ENCODE results near the gene AKR1C2.
A peak's percentile ranks its signal among the peaks of the same experiment; 100 is the strongest.

The AKR1C2 gene

GRCh38 chr10:4984223-4984622, 19.4 kb downstream of the AKR1C2 start:
- ChIA-PET POLR2A (ENCODE audit: low non-redundant PET) (no interaction called here), CTCF (interaction anchor here (0.6 to 4.0 kb wide), 2 partner anchors 134 to 235 kb away, joined by 5 to 15 read pairs; no protein-coding TSS in a partner anchor)
- TF ChIP-seq, protein P1, sequence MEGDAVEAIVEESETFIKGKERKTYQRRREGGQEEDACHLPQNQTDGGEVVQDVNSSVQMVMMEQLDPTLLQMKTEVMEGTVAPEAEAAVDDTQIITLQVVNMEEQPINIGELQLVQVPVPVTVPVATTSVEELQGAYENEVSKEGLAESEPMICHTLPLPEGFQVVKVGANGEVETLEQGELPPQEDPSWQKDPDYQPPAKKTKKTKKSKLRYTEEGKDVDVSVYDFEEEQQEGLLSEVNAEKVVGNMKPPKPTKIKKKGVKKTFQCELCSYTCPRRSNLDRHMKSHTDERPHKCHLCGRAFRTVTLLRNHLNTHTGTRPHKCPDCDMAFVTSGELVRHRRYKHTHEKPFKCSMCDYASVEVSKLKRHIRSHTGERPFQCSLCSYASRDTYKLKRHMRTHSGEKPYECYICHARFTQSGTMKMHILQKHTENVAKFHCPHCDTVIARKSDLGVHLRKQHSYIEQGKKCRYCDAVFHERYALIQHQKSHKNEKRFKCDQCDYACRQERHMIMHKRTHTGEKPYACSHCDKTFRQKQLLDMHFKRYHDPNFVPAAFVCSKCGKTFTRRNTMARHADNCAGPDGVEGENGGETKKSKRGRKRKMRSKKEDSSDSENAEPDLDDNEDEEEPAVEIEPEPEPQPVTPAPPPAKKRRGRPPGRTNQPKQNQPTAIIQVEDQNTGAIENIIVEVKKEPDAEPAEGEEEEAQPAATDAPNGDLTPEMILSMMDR (conservative IDR thresholded peaks at IDR 0.05; ENCODE audit: low read depth), result no peak

GRCh38 chr10:4983615-4984216, 19.9 kb downstream of the AKR1C2 start:
- TF ChIP-seq, protein P1 (conservative IDR thresholded peaks at IDR 0.05; ENCODE audit: low read depth), result no peak
- ChIA-PET CTCF (interaction anchor here (0.6 to 4.0 kb wide), 2 partner anchors 134 to 235 kb away, joined by 5 to 15 read pairs; no protein-coding TSS in a partner anchor), POLR2A (ENCODE audit: low non-redundant PET) (no interaction called here)
- no peak overlapping the region for H3K27ac ChIP-seq
- no peak for DNase-seq (ENCODE audit: low spot score)

More at GRCh38 chr10:4984223-4984622, 19.4 kb downstream of the AKR1C2 start:
- no peak for DNase-seq (ENCODE audit: low spot score)
- no peak overlapping the region for H3K27ac ChIP-seq

DNA sequence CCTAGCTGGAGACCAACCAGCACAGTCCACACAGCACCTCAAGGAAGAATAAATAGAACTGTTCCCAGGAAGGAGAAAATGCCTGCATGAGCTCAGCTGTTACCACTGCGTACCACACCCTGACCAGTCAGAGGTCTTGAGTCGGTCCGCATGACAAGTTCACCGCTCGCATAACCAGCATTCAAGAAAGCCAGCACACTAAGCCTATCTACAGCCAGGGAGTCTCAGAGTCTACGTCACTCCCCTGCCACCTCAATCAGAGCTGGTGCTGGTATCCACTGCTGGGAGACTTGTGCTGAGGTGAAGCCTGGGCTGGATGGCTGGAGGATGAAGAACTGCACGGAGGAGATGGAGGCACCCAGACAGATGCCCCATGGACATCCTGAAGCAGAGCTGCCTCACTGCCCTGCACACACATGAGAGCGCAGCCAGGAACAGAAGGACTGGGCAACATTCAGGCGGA, 20.9 kb downstream of the AKR1C2 start:
- TF ChIP-seq, protein P1 (conservative IDR thresholded peaks at IDR 0.05; ENCODE audit: low read depth), result no peak
- no peak overlapping the region for H3K27ac ChIP-seq
- ChIA-PET CTCF (interaction anchor here (0.7 to 4.0 kb wide), 2 partner anchors 127 to 133 kb away, joined by 4 to 15 read pairs; no protein-coding TSS in a partner anchor), POLR2A (ENCODE audit: low non-redundant PET) (no interaction called here)
- no peak for DNase-seq (ENCODE audit: low spot score)

- TF ChIP-seq, protein P1 (conservative IDR thresholded peaks at IDR 0.05; ENCODE audit: low read depth), result peak; percentile 53
- CTCF ChIA-PET, result interaction anchor here (0.7 to 4.0 kb wide), 2 partner anchors 126 to 132 kb away, joined by 4 to 15 read pairs; no protein-coding TSS in a partner anchor
- peak; percentile 9 for DNase-seq (ENCODE audit: low spot score)
- H3K27ac ChIP-seq, result no peak overlapping the region
- POLR2A ChIA-PET (ENCODE audit: low non-redundant PET), result no interaction called here
Measured at GRCh38 chr10:4981722-4982471, 21.8 kb downstream of the AKR1C2 start.

DNA sequence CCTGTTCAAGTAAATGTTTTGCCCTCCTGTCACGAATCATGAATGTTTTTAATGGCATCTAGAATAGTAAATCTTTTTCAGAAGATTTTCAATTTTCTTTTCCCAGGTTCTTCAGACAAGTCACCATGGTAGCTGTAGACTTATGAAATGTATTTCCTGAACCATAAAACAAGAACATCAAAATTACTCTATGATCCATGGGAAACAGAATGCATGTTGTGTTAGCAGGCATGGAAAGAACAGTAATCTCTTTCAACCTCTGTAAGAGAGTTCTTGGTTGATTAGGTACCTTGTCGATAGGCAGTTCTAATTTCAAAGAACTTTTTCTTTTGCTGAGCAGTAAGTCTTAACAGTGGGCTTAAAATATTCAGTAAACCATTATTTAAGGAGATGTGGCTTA, 22.9 kb downstream of the AKR1C2 start:
- ChIA-PET CTCF (no interaction called here), POLR2A (ENCODE audit: low non-redundant PET) (no interaction called here)
- no peak overlapping the region for H3K27ac ChIP-seq

GRCh38 chr10:4978870-4979269, 24.8 kb downstream of the AKR1C2 start:
- CTCF ChIA-PET, result interaction anchor here (0.6 to 0.7 kb wide), 2 partner anchors 211 to 783 kb away, joined by 3 to 6 read pairs; no protein-coding TSS in a partner anchor
- POLR2A ChIA-PET (ENCODE audit: low non-redundant PET), result no interaction called here
- no peak overlapping the region for H3K27ac ChIP-seq
- no peak for DNase-seq (ENCODE audit: low spot score)
- TF ChIP-seq, protein P1 (conservative IDR thresholded peaks at IDR 0.05; ENCODE audit: low read depth), result no peak

More for the DNA sequence above, 22.9 kb downstream of the AKR1C2 start:
- no peak for DNase-seq (ENCODE audit: low spot score)
- TF ChIP-seq, protein P1 (conservative IDR thresholded peaks at IDR 0.05; ENCODE audit: low read depth), result no peak

Data from RWPE1 (cell line).